Panc1 (cell line): ENCODE measurements around the gene SDCBP2. TPM values are rescaled to one million over a fixed set of nuclear protein-coding genes. Genes with fewer than 3 reads are reported as not detected.

Source experiments
- ATAC-seq: fragments of 200-7000 bp; cut with Tn5 transposase; 2 replicates; pipeline ENCODE4 v1.9.1; 2020; ENCODE audit warnings: mild to moderate bottlenecking, moderate library complexity
- BruUV-seq: library from RNA; stranded (reverse); fragments of 400-500 nt; replicated peaks from 2 replicates; lab custom pipeline; 2021; lab: Mats Ljungman, UMichigan
- CTCF ChIA-PET: fragments of 300-600 bp; sonication (Branson Sonifier 250); formaldehyde crosslinking; loops from one replicate; lab custom pipeline; 2022; ENCODE audit warnings: antibody characterized with exemption; lab: Charles Lee
- POLR2A ChIA-PET: fragments of 300-600 bp; sonication (Branson Sonifier 250); formaldehyde crosslinking; loops from one replicate; lab custom pipeline; 2022; ENCODE audit warnings: antibody characterized with exemption; lab: Charles Lee
- DNase-seq: peaks from one replicate; pipeline ENCODE4 v3.0.0-alpha.2; 2010; ENCODE audit warnings: low read depth, low spot score
- H3K27ac ChIP-seq: 2 replicates; pipeline ENCODE4 v1.5.1; 2011; ENCODE audit warnings: mild to moderate bottlenecking, low read length, inconsistent platforms
- H3K27me3 ChIP-seq: fragments of 200-500 bp; sonication (Bioruptor generic); 2 replicates; pipeline ENCODE4 v1.6.0; 2014; ENCODE audit warnings: low read length, inconsistent platforms; ENCODE audit not compliant: control insufficient read depth, insufficient read depth
- H3K36me3 ChIP-seq: fragments of 200-500 bp; sonication (Bioruptor generic); 2 replicates; pipeline ENCODE4 v1.5.1; 2014; ENCODE audit warnings: inconsistent platforms, mild to moderate bottlenecking, low read length, moderate library complexity; ENCODE audit not compliant: control insufficient read depth, insufficient read depth
- H3K4me1 ChIP-seq: 2 replicates; pipeline ENCODE4 v1.5.1; 2011; ENCODE audit warnings: inconsistent platforms, mild to moderate bottlenecking, low read length, moderate library complexity; ENCODE audit not compliant: control insufficient read depth, insufficient read depth
- H3K4me3 ChIP-seq, 2 experiments: 2 replicates each; pipeline ENCODE4 v1.5.1; 2011 to 2012; ENCODE audit warnings: low read depth in 2 of 2, low read length in 2 of 2, mild to moderate bottlenecking in 2 of 2, inconsistent platforms in 1 of 2, moderate library complexity in 1 of 2
- H3K9me3 ChIP-seq: fragments of 200-500 bp; sonication (Bioruptor generic); 2 replicates; pipeline ENCODE4 v1.5.1; 2014; ENCODE audit warnings: low read depth, mild to moderate bottlenecking, inconsistent platforms, low read length, moderate library complexity; ENCODE audit not compliant: control insufficient read depth, insufficient read depth
- CTCF ChIP-seq: fragments of 450-650 bp; IDR thresholded peaks from 2 replicates; pipeline ENCODE4 v1.5.1; 2017; ENCODE audit warnings: mild to moderate bottlenecking
- POLR2AphosphoS5 ChIP-seq: IDR thresholded peaks from 2 replicates; pipeline ENCODE4 v1.6.1; 2012; ENCODE audit warnings: mild to moderate bottlenecking, low read depth, low read length, moderate library complexity
- REST ChIP-seq, 2 experiments: IDR thresholded peaks; 2 replicates each; pipeline ENCODE4 v1.6.1; 2011 to 2012; ENCODE audit warnings: low read depth in 2 of 2, control low read depth in 1 of 2, low read length in 1 of 2, mild to moderate bottlenecking in 1 of 2, moderate library complexity in 1 of 2; ENCODE audit not compliant: insufficient read depth in 1 of 2
- SIN3A ChIP-seq: IDR thresholded peaks from 2 replicates; pipeline ENCODE4 v1.6.1; 2012; ENCODE audit warnings: low read depth, mild to moderate bottlenecking, low read length, moderate library complexity, borderline replicate concordance; ENCODE audit not compliant: insufficient read depth
- TCF7L2 ChIP-seq: IDR thresholded peaks from 2 replicates; pipeline ENCODE4 v1.6.1; 2011; ENCODE audit warnings: mild to moderate bottlenecking, low read depth, low read length, inconsistent platforms
- in situ Hi-C: cut with HindIII; loops from 2 replicates; pipeline ENCODE4 v1.10.0; 2016; ENCODE audit warnings: low sequenced_read_pairs, low pct_unique_long_range_greater_than_20kb
- intact Hi-C: fragments of 100-400 bp; cut with micrococcal nuclease; formaldehyde crosslinking; loops from one replicate; pipeline ENCODE4 v1.10.0; 2022; ENCODE audit not compliant: unreplicated experiment
- total RNA-seq: library from RNA; stranded (reverse); gene quantifications from one replicate; pipeline ENCODE4 v1.2.1, GENCODE V29; 2021; ENCODE audit not compliant: unreplicated experiment

Gene SDCBP2
- total RNA-seq, 1 experiment from 2014 or later, result 1.8 TPM

- H3K9me3 ChIP-seq, result no peaks in the 10 kb centered on the region
- POLR2A ChIA-PET, result no interaction called here
- no peaks in the 10 kb centered on the region for H3K4me1 ChIP-seq
- DNase-seq (no peak), ATAC-seq (no peak)
- no peak for TF ChIP-seq SIN3A
- TF ChIP-seq CTCF, result no peak
- TF ChIP-seq REST (IDR thresholded peaks at IDR 0.05; ENCODE audit: insufficient read depth in 1 of 2, low read depth in 2 of 2, low read length in 1 of 2), result no peak
- TF ChIP-seq TCF7L2, result no peak
- no peak for TF ChIP-seq POLR2AphosphoS5
- BruUV-seq, result no TSS peak
- H3K36me3 ChIP-seq, result no peaks in the 10 kb centered on the region
- in situ Hi-C loops (no loop called here), intact Hi-C loops (no loop called here)
- H3K27ac ChIP-seq, result no peak overlapping the region
- H3K27me3 ChIP-seq, result no peaks in the 10 kb centered on the region
- CTCF ChIA-PET, result no interaction called here
- no peak overlapping the region for H3K4me3 ChIP-seq
Measured at GRCh38 chr20:1277529-1278322, 51.2 kb downstream of the SDCBP2 start.

- no peak for TF ChIP-seq TCF7L2
- no peak for TF ChIP-seq REST (IDR thresholded peaks at IDR 0.05; ENCODE audit: insufficient read depth in 1 of 2, low read depth in 2 of 2, low read length in 1 of 2)
- no peak for TF ChIP-seq CTCF
- no peak for TF ChIP-seq POLR2AphosphoS5
- no peak for TF ChIP-seq SIN3A
- in situ Hi-C loops (no loop called here), intact Hi-C loops (no loop called here)
- Histone ChIP-seq H3K27me3 (no peaks in the 10 kb centered on the region), H3K4me1 (no peaks in the 10 kb centered on the region), H3K4me3 (no peak overlapping the region), H3K27ac (no peak overlapping the region), H3K9me3 (no peaks in the 10 kb centered on the region), H3K36me3 (no peaks in the 10 kb centered on the region)
- ATAC-seq, result no peak
- CTCF ChIA-PET, result no interaction called here
- DNase-seq, result no peak
- POLR2A ChIA-PET, result no interaction called here
- no TSS peak for BruUV-seq
Measured at GRCh38 chr20:1275919-1276318, 53.0 kb downstream of the SDCBP2 start.
